ENCODE data around the gene CLEC10A.
"Not testable (repeated sequence)": the region's sequence is repeated elsewhere in the genome, so short reads cannot be mapped to it uniquely, and the experiment has no call there.

The CLEC10A gene

DNA sequence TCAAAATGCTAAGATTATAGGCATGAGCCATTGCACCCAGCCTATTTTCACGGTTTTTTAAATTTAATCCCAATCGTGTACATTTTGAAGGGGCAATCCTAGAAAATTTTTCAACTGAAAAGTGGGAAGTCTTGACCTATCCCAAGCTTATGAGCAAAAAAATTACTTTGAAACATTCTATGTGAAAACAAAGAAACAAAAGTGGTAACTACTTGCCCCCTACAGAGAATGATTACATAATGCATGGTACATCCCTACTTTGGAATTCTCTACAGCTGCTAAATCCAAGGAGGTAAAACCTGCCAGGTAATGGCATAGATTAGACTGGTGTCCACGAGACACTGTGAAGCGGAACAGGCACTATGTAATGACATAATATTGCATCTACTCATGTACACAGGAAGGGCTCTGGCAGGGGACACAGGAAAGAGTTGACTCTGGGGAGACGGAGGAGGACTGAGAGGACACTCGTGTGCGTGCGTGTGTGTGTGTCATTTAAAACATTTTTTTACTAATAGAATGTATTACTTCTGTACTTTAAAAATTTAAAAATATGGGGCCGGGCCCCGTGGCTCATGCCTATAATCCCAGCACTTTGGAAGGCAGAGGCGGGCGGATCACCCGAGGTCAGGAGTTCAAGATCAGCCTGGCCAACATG, 18.9 kb upstream of the CLEC10A start:
- DNase-seq (ENCODE audit: low read depth, low spot score) = no peak
- in situ Hi-C loops (cut with HindIII; ENCODE audit: low sequenced_read_pairs) = no loop called here
- no peak for TF ChIP-seq CTCF (IDR thresholded peaks at IDR 0.05; ENCODE audit: low read depth, low read length)
- H3K4me3 ChIP-seq (ENCODE audit: low read depth, low read length) = no peak overlapping the region

GRCh38 chr17:7097940-7098339, 17.9 kb upstream of the CLEC10A start:
- no peak for DNase-seq (ENCODE audit: low read depth, low spot score)
- TF ChIP-seq CTCF (IDR thresholded peaks at IDR 0.05; ENCODE audit: low read depth, low read length) = no peak
- no peak overlapping the region for H3K4me3 ChIP-seq (ENCODE audit: low read depth, low read length)
- in situ Hi-C loops (cut with HindIII; ENCODE audit: low sequenced_read_pairs) = no loop called here

DNA sequence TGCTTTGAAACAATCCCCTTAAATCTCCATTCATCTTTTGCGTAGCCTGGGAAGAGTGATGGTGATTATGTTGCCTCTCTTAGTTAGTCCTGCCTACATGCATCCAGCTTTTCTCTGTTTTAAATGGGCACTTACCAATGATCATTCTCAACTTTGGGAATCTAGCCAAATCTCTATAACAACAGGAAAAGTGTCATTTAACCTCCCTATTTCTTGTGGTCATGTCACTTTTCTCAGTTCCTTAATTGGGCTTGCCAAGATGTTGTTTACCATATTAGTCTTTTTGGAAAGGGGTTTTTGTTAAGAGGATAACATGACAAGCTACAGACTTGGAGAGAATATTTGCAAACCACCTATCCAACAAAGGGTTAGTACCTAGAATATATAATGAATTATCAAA, 15.6 kb upstream of the CLEC10A start:
- no peak for DNase-seq (ENCODE audit: low read depth, low spot score)
- no peak for TF ChIP-seq CTCF (IDR thresholded peaks at IDR 0.05; ENCODE audit: low read depth, low read length)
- in situ Hi-C loops (cut with HindIII; ENCODE audit: low sequenced_read_pairs) = no loop called here
- no peak overlapping the region for H3K4me3 ChIP-seq (ENCODE audit: low read depth, low read length)

DNA sequence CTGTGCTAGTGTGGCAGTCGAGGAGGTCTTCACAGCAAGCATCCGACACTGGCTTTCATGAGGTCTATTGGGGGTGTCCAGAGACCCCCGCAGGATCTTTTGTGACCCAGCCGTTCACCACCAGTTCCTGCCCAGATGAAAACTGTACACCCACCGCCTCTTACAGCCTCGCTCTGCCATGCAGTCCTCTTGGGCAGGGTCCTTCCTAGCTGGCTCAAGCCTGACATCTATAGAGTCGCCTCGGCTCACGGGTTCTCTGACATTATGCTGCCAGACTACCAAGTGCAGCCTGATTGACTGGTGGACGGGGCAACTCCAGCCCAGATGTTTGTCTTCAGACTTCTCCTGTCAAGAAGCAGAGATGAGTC, 14.6 kb upstream of the CLEC10A start:
- H3K4me3 ChIP-seq (ENCODE audit: low read depth, low read length) = no peak overlapping the region
- in situ Hi-C loops (cut with HindIII; ENCODE audit: low sequenced_read_pairs) = no loop called here
- no peak for DNase-seq (ENCODE audit: low read depth, low spot score)
- no peak for TF ChIP-seq CTCF (IDR thresholded peaks at IDR 0.05; ENCODE audit: low read depth, low read length)

DNA sequence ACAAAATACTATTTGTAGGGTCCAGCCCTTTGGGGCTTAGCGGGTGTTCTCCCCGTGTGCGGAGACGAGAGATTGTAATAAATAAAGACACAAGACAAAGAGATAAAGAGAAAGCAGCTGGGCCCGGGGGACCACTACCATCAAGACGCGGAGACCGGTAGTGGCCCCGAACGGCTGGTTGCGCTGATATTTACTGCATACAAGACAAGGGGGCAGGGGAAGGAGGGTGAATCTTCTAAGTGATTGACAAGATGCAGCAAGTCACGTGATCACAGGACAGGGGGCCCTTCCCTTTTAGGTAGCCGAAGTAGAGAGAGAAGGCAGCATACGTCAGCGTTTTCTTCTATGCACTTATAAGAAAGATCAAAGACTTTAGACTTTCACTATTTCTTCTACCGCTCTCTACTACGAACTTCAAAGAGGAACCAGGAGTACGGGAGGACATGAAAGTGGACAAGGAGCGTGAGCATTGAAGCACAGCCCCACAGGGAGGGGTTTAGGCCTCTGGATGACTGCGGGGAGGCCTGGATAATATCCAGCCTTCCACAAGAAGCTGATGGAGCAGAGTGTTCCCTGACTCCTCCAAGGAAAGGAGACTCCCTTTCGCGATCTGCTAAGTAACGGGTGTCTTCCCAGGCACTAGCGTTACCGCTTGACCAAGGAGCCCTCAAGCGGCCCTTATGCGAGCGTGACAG, 11.4 kb upstream of the CLEC10A start:
- H3K4me3 ChIP-seq (ENCODE audit: low read depth, low read length); DNase-seq (ENCODE audit: low read depth, low spot score); in situ Hi-C loops (cut with HindIII; ENCODE audit: low sequenced_read_pairs): not testable (repeated sequence)

DNA sequence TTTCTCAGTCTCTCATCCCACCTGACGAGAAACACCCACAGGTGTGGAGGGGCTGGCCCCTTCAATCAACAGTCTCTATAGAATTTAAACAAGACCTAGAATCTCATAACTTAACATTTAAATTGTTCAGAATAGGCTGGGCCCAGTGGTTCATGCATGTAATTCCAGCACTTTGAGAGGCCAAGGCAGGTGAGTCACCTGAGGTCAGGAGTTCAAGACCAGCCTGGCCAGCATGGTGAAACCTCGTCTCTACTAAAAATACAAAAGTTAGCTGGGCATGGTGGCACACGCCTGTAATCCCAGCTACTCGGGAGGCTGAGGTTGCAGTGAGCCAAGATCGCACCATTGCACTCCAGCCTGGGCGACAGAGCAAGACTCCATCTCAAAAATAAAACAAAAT, 9.5 kb upstream of the CLEC10A start:
- in situ Hi-C loops (cut with HindIII; ENCODE audit: low sequenced_read_pairs); H3K4me3 ChIP-seq (ENCODE audit: low read depth, low read length); DNase-seq (ENCODE audit: low read depth, low spot score): not testable (repeated sequence)

GRCh38 chr17:7088442-7088841, 8.4 kb upstream of the CLEC10A start:
- H3K4me3 ChIP-seq (ENCODE audit: low read depth, low read length); DNase-seq (ENCODE audit: low read depth, low spot score); in situ Hi-C loops (cut with HindIII; ENCODE audit: low sequenced_read_pairs): not testable (repeated sequence)

DNA sequence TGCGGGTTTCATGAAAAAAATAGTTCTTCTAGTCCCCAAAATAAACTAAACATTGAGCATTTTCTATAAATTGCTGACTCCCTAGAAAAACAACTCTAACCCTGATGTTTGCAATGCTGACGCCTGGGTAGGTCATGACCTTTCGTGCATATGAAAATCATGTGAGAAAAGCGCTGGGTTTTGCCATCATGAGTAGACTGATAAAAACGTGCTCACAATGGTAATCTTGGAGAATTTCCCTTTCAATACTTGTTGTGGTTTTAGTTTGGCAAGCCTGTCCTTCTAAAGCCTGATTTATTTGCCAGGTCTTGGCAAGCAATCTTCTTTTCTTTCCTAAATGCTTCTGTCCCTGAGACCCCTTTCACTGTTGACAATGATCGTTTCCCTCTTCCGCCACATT, 4.0 kb upstream of the CLEC10A start:
- peak; percentile 0 for DNase-seq (ENCODE audit: low read depth, low spot score)
- H3K4me3 ChIP-seq (ENCODE audit: low read depth, low read length) = no peak overlapping the region
- TF ChIP-seq CTCF (IDR thresholded peaks at IDR 0.05; ENCODE audit: low read depth, low read length) = no peak
- in situ Hi-C loops (cut with HindIII; ENCODE audit: low sequenced_read_pairs) = no loop called here

Data from astrocyte of the spinal cord (primary cell).